Measurements from ENCODE around the gene TBPL2. TPM values are rescaled to one million over a fixed set of nuclear protein-coding genes. Genes with fewer than 3 reads are reported as not detected.

The TBPL2 gene
- total and polyA plus RNA-seq, 8 donors, result not detected

- 40 to 43% methylated on average over 6 of the region's 6 CpGs for WGBS, 2 donors
- H3K27ac ChIP-seq, result no peak overlapping the region
- no peak overlapping the region for H3K4me3 ChIP-seq
- DNase-seq (no peak), FAIRE-seq (no peak), ATAC-seq (no peak)
- intact Hi-C loops (cut with DNase I), result no loop called here
- no peak for TF ChIP-seq CTCF (IDR thresholded peaks at IDR 0.05)
- H3K4me1 ChIP-seq, result peaks cover 0 to 5% (median 3%) of the 10 kb centered on the region in 3 donors
- no peaks in the 10 kb centered on the region for H3K9me3 ChIP-seq
- H3K27me3 ChIP-seq, result no peaks in the 10 kb centered on the region
- no peaks in the 10 kb centered on the region for H3K36me3 ChIP-seq
Observed at GRCh38 chr14:55418411-55418810, 22.0 kb downstream of the TBPL2 start.

GRCh38 chr14:55417955-55418354, 22.5 kb downstream of the TBPL2 start:
- FAIRE-seq, result no peak
- H3K4me1 ChIP-seq, result peaks cover 0 to 5% (median 3%) of the 10 kb centered on the region in 3 donors
- intact Hi-C loops (cut with DNase I), result no loop called here
- no peaks in the 10 kb centered on the region for H3K27me3 ChIP-seq
- no peaks in the 10 kb centered on the region for H3K9me3 ChIP-seq
- peak in 2 of 4 donors; percentile 49 to 52 for ATAC-seq
- no peak for TF ChIP-seq CTCF (IDR thresholded peaks at IDR 0.05)
- H3K36me3 ChIP-seq, result no peaks in the 10 kb centered on the region
- no peak for DNase-seq
- no peak overlapping the region for H3K27ac ChIP-seq
- no peak overlapping the region for H3K4me3 ChIP-seq

GRCh38 chr14:55416866-55417265, 23.6 kb downstream of the TBPL2 start:
- no peak for TF ChIP-seq CTCF (IDR thresholded peaks at IDR 0.05)
- no peaks in the 10 kb centered on the region for H3K9me3 ChIP-seq
- peaks cover 3 to 9% (median 4%) of the 10 kb centered on the region in 3 donors for H3K4me1 ChIP-seq
- no peaks in the 10 kb centered on the region for H3K36me3 ChIP-seq
- no peak overlapping the region for H3K27ac ChIP-seq
- intact Hi-C loops (cut with DNase I), result no loop called here
- DNase-seq (no peak), ATAC-seq (no peak), FAIRE-seq (no peak)
- WGBS, 2 donors, result 38 to 40% methylated on average over 5 of the region's 5 CpGs
- H3K4me3 ChIP-seq, result no peak overlapping the region
- H3K27me3 ChIP-seq, result no peaks in the 10 kb centered on the region

GRCh38 chr14:55414551-55414950, 25.9 kb downstream of the TBPL2 start:
- no peak overlapping the region for H3K27ac ChIP-seq
- H3K4me1 ChIP-seq, result peaks cover 4 to 17% (median 10%) of the 10 kb centered on the region in 3 donors
- no peaks in the 10 kb centered on the region for H3K36me3 ChIP-seq
- no peaks in the 10 kb centered on the region for H3K27me3 ChIP-seq
- TF ChIP-seq CTCF (IDR thresholded peaks at IDR 0.05), result no peak
- no peak for DNase-seq
- H3K9me3 ChIP-seq, result no peaks in the 10 kb centered on the region
- intact Hi-C loops (cut with DNase I), result no loop called here
- no peak for ATAC-seq
- FAIRE-seq, result no peak
- WGBS, 2 donors, result 59 to 61% methylated on average over 3 of the region's 3 CpGs
- H3K4me3 ChIP-seq, result no peak overlapping the region

- no peak for FAIRE-seq
- intact Hi-C loops (cut with DNase I), result no loop called here
Observed at GRCh38 chr14:55412676-55413075, 27.7 kb downstream of the TBPL2 start.

More at GRCh38 chr14:55412676-55413075, 27.7 kb downstream of the TBPL2 start:
- Histone ChIP-seq H3K4me1 (peaks cover 4 to 15% (median 9%) of the 10 kb centered on the region in 3 donors), H3K27me3 (no peaks in the 10 kb centered on the region), H3K36me3 (no peaks in the 10 kb centered on the region), H3K27ac (no peak overlapping the region), H3K9me3 (no peaks in the 10 kb centered on the region), H3K4me3 (peak overlapping the region in 1 of 4 donors; percentile 99)
- ATAC-seq (peak in 1 of 4 donors; percentile 22), DNase-seq (no peak)
- WGBS, 2 donors, result 54 to 55% methylated on average over 5 of the region's 5 CpGs
- TF ChIP-seq CTCF (IDR thresholded peaks at IDR 0.05), result no peak
